K562 (cell line): ENCODE measurements around the gene C1QC. TPM values are rescaled to one million over a fixed set of nuclear protein-coding genes. Genes with fewer than 3 reads are reported as not detected.

Experiments
- ATAC-seq: fragments of 200-7000 bp; cut with Tn5 transposase; 3 replicates; pipeline ENCODE4 v1.9.1; 2020; ENCODE audit warnings: moderate library complexity
- BruUV-seq: library from RNA; stranded (reverse); fragments of 400-500 nt; replicated peaks from 2 replicates; lab custom pipeline; 2021; lab: Mats Ljungman, UMichigan
- CTCF ChIA-PET: fragments of 300-600 bp; formaldehyde crosslinking; extraction: SDS; loops from one replicate; lab custom pipeline; 2021; ENCODE audit warnings: low intra/inter-chr PET ratio; lab: Yijun Ruan, JAX
- POLR2A ChIA-PET: fragments of 300-600, 350-650 bp; sonication (Branson Sonifier 250); formaldehyde crosslinking; extraction: SDS; loops from one replicate; lab custom pipeline; 2021; ENCODE audit warnings: antibody characterized with exemption, inconsistent platforms; lab: Yijun Ruan, JAX
- DNase-seq, 4 experiments: peaks; one replicate each; pipeline versions ENCODE4 v3.0.0 to v3.0.0-alpha.2; 2011 to 2018; ENCODE audit warnings: low spot score in 3 of 4, mixed read lengths in 3 of 4; ENCODE audit errors: extremely low read depth in 1 of 4
- FAIRE-seq: peaks from 2 replicates; lab custom pipeline; 2011; peaks lifted over from hg19 to GRCh38; lab: Jason Lieb, UNC
- H2AFZ ChIP-seq: 2 replicates; pipeline ENCODE4 v1.6.0; 2011; ENCODE audit warnings: low read depth, low read length, control low read depth, inconsistent platforms
- H3K27ac ChIP-seq: fragments of 200-600 bp; 3 replicates; pipeline ENCODE4 v1.8.0; 2011; ENCODE audit warnings: low read depth, mild to moderate bottlenecking, control low read depth, inconsistent platforms, low read length, moderate library complexity, mixed read lengths; ENCODE audit errors: extremely low read depth
- H3K27me3 ChIP-seq, 2 experiments: fragments of 300-600 bp in 1 of 2; 2 replicates in 1 of 2; 3 replicates in 1 of 2; pipeline versions ENCODE4 v1.6.0 to v1.8.0; 2011; ENCODE audit warnings: inconsistent platforms in 2 of 2, low read length in 2 of 2, mild to moderate bottlenecking in 1 of 2, mixed read lengths in 1 of 2, moderate library complexity in 1 of 2; ENCODE audit not compliant: control insufficient read depth in 2 of 2, insufficient read depth in 2 of 2
- H3K36me3 ChIP-seq: fragments of 300-600 bp; 3 replicates; pipeline ENCODE4 v1.8.0; 2011; ENCODE audit warnings: mild to moderate bottlenecking, low read length, inconsistent platforms; ENCODE audit not compliant: control insufficient read depth, insufficient read depth
- H3K4me1 ChIP-seq, 2 experiments: fragments of 200-600 bp in 1 of 2; replicated peaks in 1 of 2; 2 replicates in 1 of 2; 3 replicates in 1 of 2; pipeline versions ENCODE4 v1.5.1 to v1.8.0; 2011; ENCODE audit warnings: inconsistent platforms in 2 of 2, low read length in 2 of 2, mild to moderate bottlenecking in 1 of 2, mixed read lengths in 1 of 2, moderate library complexity in 1 of 2; ENCODE audit not compliant: control insufficient read depth in 2 of 2, insufficient read depth in 2 of 2
- H3K4me2 ChIP-seq: 2 replicates; pipeline ENCODE4 v1.6.1; 2011; ENCODE audit warnings: low read length, control low read depth, inconsistent platforms, mixed read lengths; ENCODE audit not compliant: insufficient read depth
- H3K4me3 ChIP-seq: fragments of 200-600 bp; sonication (generic), shearing (Covaris generic); 2 replicates; pipeline ENCODE4 v1.5.1; 2016; ENCODE audit warnings: control low read depth, inconsistent platforms
- H3K79me2 ChIP-seq: fragments of 200-600 bp; 3 replicates; pipeline ENCODE4 v1.8.0; 2011; ENCODE audit warnings: low read length, inconsistent platforms; ENCODE audit not compliant: control insufficient read depth, insufficient read depth
- H3K9ac ChIP-seq, 2 experiments: 2 replicates each; pipeline versions ENCODE4 v1.6.0 to v1.6.1; 2011; ENCODE audit warnings: low read depth in 2 of 2, low read length in 2 of 2, control low read depth in 1 of 2, inconsistent platforms in 1 of 2, mild to moderate bottlenecking in 1 of 2, mixed read lengths in 1 of 2; ENCODE audit not compliant: insufficient read depth in 1 of 2
- H3K9me1 ChIP-seq: one replicate; pipeline ENCODE4 v1.6.0; 2011; ENCODE audit warnings: inconsistent platforms, mild to moderate bottlenecking, low read length, moderate library complexity; ENCODE audit not compliant: control insufficient read depth, insufficient read depth
- H3K9me3 ChIP-seq: replicated peaks from 2 replicates; pipeline ENCODE4 v1.5.1; 2011; ENCODE audit warnings: low read depth, low read length, inconsistent platforms; ENCODE audit not compliant: control insufficient read depth, insufficient read depth
- H4K20me1 ChIP-seq: replicated peaks from 2 replicates; pipeline ENCODE4 v1.6.1; 2011; ENCODE audit warnings: low read length, inconsistent platforms, mixed read lengths; ENCODE audit not compliant: control insufficient read depth, insufficient read depth
- ELF2 ChIP-seq: fragments of 250-450 bp; sonication (Bioruptor Pico); IDR thresholded peaks from 2 replicates; pipeline ENCODE4 v1.5.0; 2021; ENCODE audit warnings: mild to moderate bottlenecking
- ETV1 ChIP-seq: fragments of 450-650 bp; conservative IDR thresholded peaks from 2 replicates; pipeline ENCODE4 v1.6.1; 2016; ENCODE audit warnings: missing genetic modification characterization, control low read depth, low read depth, missing compliant biosample characterization
- OTX1 ChIP-seq: fragments of 450-650 bp; formaldehyde crosslinking; IDR thresholded peaks from 2 replicates; pipeline ENCODE4 v1.4.0; 2022; ENCODE audit warnings: mild to moderate bottlenecking
- SIN3B ChIP-seq: fragments of 450-650 bp; IDR thresholded peaks from 2 replicates; pipeline ENCODE4 v1.6.1; 2017; ENCODE audit warnings: low read depth, mild to moderate bottlenecking, moderate library complexity
- ZKSCAN3 ChIP-seq: fragments of 250-450 bp; sonication (Bioruptor Pico); IDR thresholded peaks from 2 replicates; pipeline ENCODE4 v1.4.0; 2020
- WGBS: fragments of 100-300 bp; shearing (Covaris generic); methylation state at CpG from one replicate; pipeline ENCODE4 v1.1.6; 2016; ENCODE audit warnings: low coverage, mixed read lengths; ENCODE audit not compliant: insufficient coverage; ENCODE audit errors: missing lambda C conversion rate; 5-methylcytosine and 5-hydroxymethylcytosine counted together
- in situ Hi-C: fragments of 300-500 bp; cut with MboI; formaldehyde crosslinking; loops from 4 replicates; pipeline ENCODE4 v1.15.0; 2018; ENCODE audit warnings: inconsistent platforms, mixed read lengths
- intact Hi-C: fragments of 100-400 bp; cut with micrococcal nuclease; formaldehyde crosslinking; loops from 2 replicates; pipeline ENCODE4 v1.14.2; 2022
- polyA plus RNA-seq, 8 experiments: library from polyadenylated mRNA; depleted of rRNA in 4 of 8; stranded (reverse) in 5 of 8; unstranded in 3 of 8; fragments of >200 nt; fragmentation: Nextera tagmentation in 2 of 8; fragmentation: Illumina TruSeq in 1 of 8; extraction: Ambion mirVana in 2 of 8; extraction: Trizol in 1 of 8; gene quantifications; 2 replicates each; pipeline versions ENCODE4 v1.2.1 to v1.2.3, GENCODE V29; 2011 to 2014; ENCODE audit warnings: inconsistent platforms in 1 of 8, missing spikeins in 1 of 8
- total RNA-seq, 7 experiments: library from RNA; depleted of rRNA in 6 of 7; stranded (reverse); fragments of >200 nt in 6 of 7; fragmentation: Illumina TruSeq in 2 of 7; extraction: Trizol in 2 of 7; gene quantifications; 2 replicates each; pipeline versions ENCODE4 v1.2.1 to v1.2.3, GENCODE V29; 2011 to 2021; ENCODE audit warnings: low replicate concordance in 1 of 7
- TF ChIP-seq, protein P1 (sequence below): fragments of 250-450 bp; sonication (Bioruptor Pico); IDR thresholded peaks from 2 replicates; pipeline ENCODE4 v1.5.1; 2021; ENCODE audit warnings: mild to moderate bottlenecking

Gene C1QC
- total and polyA plus RNA-seq, 9 of the 15 experiments (the other 6 are each of a cell fraction or from before 2014, with no cell fraction given): 0.69 TPM; not detected in 8

- DNase-seq (no peak), FAIRE-seq (no peak), ATAC-seq (no peak)
- H3K9ac ChIP-seq: no peak overlapping the region
- no peak for TF ChIP-seq ETV1 (tag)
- TF ChIP-seq ELF2 (CRISPR knock-in tag): no peak
- no peak for TF ChIP-seq SIN3B
- TF ChIP-seq OTX1 (CRISPR knock-in tag): no peak
- TF ChIP-seq ZKSCAN3 (CRISPR knock-in tag): no peak
- TF ChIP-seq, protein P1, sequence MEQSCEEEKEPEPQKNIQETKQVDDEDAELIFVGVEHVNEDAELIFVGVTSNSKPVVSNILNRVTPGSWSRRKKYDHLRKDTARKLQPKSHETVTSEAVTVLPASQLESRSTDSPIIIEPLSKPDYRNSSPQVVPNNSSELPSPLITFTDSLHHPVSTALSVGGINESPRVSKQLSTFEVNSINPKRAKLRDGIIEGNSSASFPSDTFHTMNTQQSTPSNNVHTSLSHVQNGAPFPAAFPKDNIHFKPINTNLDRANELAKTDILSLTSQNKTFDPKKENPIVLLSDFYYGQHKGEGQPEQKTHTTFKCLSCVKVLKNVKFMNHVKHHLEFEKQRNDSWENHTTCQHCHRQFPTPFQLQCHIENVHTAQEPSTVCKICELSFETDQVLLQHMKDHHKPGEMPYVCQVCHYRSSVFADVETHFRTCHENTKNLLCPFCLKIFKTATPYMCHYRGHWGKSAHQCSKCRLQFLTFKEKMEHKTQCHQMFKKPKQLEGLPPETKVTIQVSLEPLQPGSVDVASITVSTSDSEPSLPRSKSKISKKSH (CRISPR knock-in tag): no peak
- no peaks in the 10 kb centered on the region; a peak in 1 of 5 replicates for H3K4me1 ChIP-seq
- intact Hi-C loops: no loop called here
- peaks cover 0 to 22% of the 10 kb centered on the region in 2 experiments; a peak in 3 of 5 replicates for H3K27me3 ChIP-seq
- CTCF ChIA-PET: no interaction called here
- in situ Hi-C loops: no loop called here
- H4K20me1 ChIP-seq: peaks cover 24% of the 10 kb centered on the region; the same call in 1 of the 2 replicates
- no peaks in the 10 kb centered on the region for H3K9me1 ChIP-seq
- H2AFZ ChIP-seq: no peak overlapping the region
- no TSS peak for BruUV-seq
- no peak overlapping the region for H3K4me2 ChIP-seq
- WGBS: 0% methylated on average over 6 of the region's 6 CpGs
- POLR2A ChIA-PET: no interaction called here
- no peak overlapping the region for H3K4me3 ChIP-seq
- H3K9me3 ChIP-seq: no peaks in the 10 kb centered on the region
- no peak overlapping the region for H3K27ac ChIP-seq
- H3K36me3 ChIP-seq: no peaks in the 10 kb centered on the region
- no peaks in the 10 kb centered on the region for H3K79me2 ChIP-seq
Observed at GRCh38 chr1:22609291-22609690, 34.1 kb upstream of the C1QC start.
